Measurements from ENCODE around the gene SLC30A2. TPM values are rescaled to one million over a fixed set of nuclear protein-coding genes. Genes with fewer than 3 reads are reported as not detected.
A peak's percentile ranks its signal among the peaks of the same experiment; 100 is the strongest.

The SLC30A2 gene
- total and polyA plus RNA-seq, 2 of the 13 experiments (the other 11 are each of a cell fraction or from before 2014, with no cell fraction given): not detected

DNA sequence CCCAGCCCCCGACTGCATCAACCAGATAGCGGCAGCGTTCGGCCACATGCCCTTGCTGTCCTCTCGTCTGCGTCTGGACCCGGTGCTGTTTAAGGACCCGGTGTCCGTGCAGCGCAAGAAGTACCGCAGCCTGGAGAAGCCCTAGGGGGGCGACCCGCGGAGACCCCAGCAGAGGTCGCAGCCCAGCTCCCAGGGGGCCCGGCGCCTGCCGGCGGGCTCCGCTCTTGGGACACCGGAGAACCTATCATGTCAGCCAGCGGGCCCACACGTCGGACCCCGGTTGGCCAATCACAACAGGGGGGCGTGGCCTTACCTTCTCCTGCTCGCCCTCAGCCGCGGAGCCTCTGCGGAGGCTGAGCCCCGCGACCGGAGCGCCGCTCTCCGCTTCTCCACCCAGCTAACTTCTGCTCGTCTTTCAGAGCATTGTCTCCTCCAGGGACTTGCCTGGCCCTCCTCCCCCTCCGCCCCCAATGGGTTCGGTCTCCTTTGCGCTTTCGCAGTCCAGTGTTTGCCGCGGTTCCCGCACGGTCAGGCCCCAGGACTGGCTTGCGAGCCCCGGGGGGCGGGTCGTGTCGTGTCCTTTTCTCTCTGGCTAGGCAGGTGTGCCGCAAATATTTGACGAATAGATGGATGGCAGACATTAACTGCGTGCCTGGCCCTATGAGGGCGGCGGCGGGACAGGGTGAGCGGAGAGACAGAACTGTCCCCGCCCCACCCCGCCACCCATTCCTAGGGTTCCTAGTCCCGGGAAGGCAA is 10.5 kb downstream of the SLC30A2 start (continued):
- TF ChIP-seq, protein P1, sequence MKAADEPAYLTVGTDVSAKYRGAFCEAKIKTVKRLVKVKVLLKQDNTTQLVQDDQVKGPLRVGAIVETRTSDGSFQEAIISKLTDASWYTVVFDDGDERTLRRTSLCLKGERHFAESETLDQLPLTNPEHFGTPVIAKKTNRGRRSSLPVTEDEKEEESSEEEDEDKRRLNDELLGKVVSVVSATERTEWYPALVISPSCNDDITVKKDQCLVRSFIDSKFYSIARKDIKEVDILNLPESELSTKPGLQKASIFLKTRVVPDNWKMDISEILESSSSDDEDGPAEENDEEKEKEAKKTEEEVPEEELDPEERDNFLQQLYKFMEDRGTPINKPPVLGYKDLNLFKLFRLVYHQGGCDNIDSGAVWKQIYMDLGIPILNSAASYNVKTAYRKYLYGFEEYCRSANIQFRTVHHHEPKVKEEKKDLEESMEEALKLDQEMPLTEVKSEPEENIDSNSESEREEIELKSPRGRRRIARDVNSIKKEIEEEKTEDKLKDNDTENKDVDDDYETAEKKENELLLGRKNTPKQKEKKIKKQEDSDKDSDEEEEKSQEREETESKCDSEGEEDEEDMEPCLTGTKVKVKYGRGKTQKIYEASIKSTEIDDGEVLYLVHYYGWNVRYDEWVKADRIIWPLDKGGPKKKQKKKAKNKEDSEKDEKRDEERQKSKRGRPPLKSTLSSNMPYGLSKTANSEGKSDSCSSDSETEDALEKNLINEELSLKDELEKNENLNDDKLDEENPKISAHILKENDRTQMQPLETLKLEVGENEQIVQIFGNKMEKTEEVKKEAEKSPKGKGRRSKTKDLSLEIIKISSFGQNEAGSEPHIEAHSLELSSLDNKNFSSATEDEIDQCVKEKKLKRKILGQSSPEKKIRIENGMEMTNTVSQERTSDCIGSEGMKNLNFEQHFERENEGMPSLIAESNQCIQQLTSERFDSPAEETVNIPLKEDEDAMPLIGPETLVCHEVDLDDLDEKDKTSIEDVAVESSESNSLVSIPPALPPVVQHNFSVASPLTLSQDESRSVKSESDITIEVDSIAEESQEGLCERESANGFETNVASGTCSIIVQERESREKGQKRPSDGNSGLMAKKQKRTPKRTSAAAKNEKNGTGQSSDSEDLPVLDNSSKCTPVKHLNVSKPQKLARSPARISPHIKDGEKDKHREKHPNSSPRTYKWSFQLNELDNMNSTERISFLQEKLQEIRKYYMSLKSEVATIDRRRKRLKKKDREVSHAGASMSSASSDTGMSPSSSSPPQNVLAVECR (CRISPR knock-in tag; IDR thresholded peaks at IDR 0.05; ENCODE audit: borderline replicate concordance): peak; percentile 83
- TF ChIP-seq RCOR2 (CRISPR knock-in tag; IDR thresholded peaks at IDR 0.05) (no peak), KLF13 (CRISPR knock-in tag; IDR thresholded peaks at IDR 0.05) (no peak), ZKSCAN1 (IDR thresholded peaks at IDR 0.05; ENCODE audit: low read length) (no peak), ARHGAP35 (CRISPR knock-in tag; IDR thresholded peaks at IDR 0.05; ENCODE audit: borderline replicate concordance) (peak; percentile 33; the same call in 1 of the 2 replicates), ZNF484 (CRISPR knock-in tag; IDR thresholded peaks at IDR 0.05; ENCODE audit: borderline replicate concordance, low read depth) (no peak; the same call in 1 of the 2 replicates), ZNF530 (CRISPR knock-in tag; IDR thresholded peaks at IDR 0.05; ENCODE audit: low read depth) (no peak), GFI1 (CRISPR knock-in tag; IDR thresholded peaks at IDR 0.05; ENCODE audit: borderline replicate concordance) (peak; percentile 54; the same call in 1 of the 2 replicates)
- TF ChIP-seq, protein P2, sequence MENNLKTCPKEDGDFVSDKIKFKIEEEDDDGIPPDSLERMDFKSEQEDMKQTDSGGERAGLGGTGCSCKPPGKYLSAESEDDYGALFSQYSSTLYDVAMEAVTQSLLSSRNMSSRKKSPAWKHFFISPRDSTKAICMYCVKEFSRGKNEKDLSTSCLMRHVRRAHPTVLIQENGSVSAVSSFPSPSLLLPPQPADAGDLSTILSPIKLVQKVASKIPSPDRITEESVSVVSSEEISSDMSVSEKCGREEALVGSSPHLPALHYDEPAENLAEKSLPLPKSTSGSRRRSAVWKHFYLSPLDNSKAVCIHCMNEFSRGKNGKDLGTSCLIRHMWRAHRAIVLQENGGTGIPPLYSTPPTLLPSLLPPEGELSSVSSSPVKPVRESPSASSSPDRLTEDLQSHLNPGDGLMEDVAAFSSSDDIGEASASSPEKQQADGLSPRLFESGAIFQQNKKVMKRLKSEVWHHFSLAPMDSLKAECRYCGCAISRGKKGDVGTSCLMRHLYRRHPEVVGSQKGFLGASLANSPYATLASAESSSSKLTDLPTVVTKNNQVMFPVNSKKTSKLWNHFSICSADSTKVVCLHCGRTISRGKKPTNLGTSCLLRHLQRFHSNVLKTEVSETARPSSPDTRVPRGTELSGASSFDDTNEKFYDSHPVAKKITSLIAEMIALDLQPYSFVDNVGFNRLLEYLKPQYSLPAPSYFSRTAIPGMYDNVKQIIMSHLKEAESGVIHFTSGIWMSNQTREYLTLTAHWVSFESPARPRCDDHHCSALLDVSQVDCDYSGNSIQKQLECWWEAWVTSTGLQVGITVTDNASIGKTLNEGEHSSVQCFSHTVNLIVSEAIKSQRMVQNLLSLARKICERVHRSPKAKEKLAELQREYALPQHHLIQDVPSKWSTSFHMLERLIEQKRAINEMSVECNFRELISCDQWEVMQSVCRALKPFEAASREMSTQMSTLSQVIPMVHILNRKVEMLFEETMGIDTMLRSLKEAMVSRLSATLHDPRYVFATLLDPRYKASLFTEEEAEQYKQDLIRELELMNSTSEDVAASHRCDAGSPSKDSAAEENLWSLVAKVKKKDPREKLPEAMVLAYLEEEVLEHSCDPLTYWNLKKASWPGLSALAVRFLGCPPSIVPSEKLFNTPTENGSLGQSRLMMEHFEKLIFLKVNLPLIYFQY (CRISPR knock-in tag; IDR thresholded peaks at IDR 0.05; ENCODE audit: borderline replicate concordance): peak; percentile 37; the same call in 1 of the 2 replicates
